ENCODE results near the gene EML4. TPM values are rescaled to one million over a fixed set of nuclear protein-coding genes. Genes with fewer than 3 reads are reported as not detected.
"Not testable (repeated sequence)": the region's sequence is repeated elsewhere in the genome, so short reads cannot be mapped to it uniquely, and the experiment has no call there.

EML4 gene
- total RNA-seq, 1 donor from 2014 or later: 50.8 TPM

- Mint-ChIP-seq H3K4me3 (ENCODE audit: unreplicated experiment) (no peak overlapping the region), H3K9me3 (ENCODE audit: unreplicated experiment) (no peaks in the 10 kb centered on the region), H3K4me1 (ENCODE audit: low read depth, unreplicated experiment) (no peaks in the 10 kb centered on the region), H3K27me3 (ENCODE audit: unreplicated experiment) (no peaks in the 10 kb centered on the region), H3K36me3 (ENCODE audit: unreplicated experiment) (no peaks in the 10 kb centered on the region), H3K27ac (ENCODE audit: unreplicated experiment) (no peak overlapping the region)
- TF ChIP-seq, protein P1, sequence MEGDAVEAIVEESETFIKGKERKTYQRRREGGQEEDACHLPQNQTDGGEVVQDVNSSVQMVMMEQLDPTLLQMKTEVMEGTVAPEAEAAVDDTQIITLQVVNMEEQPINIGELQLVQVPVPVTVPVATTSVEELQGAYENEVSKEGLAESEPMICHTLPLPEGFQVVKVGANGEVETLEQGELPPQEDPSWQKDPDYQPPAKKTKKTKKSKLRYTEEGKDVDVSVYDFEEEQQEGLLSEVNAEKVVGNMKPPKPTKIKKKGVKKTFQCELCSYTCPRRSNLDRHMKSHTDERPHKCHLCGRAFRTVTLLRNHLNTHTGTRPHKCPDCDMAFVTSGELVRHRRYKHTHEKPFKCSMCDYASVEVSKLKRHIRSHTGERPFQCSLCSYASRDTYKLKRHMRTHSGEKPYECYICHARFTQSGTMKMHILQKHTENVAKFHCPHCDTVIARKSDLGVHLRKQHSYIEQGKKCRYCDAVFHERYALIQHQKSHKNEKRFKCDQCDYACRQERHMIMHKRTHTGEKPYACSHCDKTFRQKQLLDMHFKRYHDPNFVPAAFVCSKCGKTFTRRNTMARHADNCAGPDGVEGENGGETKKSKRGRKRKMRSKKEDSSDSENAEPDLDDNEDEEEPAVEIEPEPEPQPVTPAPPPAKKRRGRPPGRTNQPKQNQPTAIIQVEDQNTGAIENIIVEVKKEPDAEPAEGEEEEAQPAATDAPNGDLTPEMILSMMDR (IDR thresholded peaks at IDR 0.05; ENCODE audit: partially characterized antibody, unreplicated experiment): no peak
- no peak for DNase-seq
Observed at GRCh38 chr2:42268528-42269151, 99.5 kb downstream of the EML4 start.

GRCh38 chr2:42270757-42271156, 101.6 kb downstream of the EML4 start:
- no peaks in the 10 kb centered on the region for H3K4me1 Mint-ChIP-seq (ENCODE audit: low read depth, unreplicated experiment)
- no peaks in the 10 kb centered on the region for H3K9me3 Mint-ChIP-seq (ENCODE audit: unreplicated experiment)
- no peaks in the 10 kb centered on the region for H3K27me3 Mint-ChIP-seq (ENCODE audit: unreplicated experiment)
- DNase-seq: no peak
- no peaks in the 10 kb centered on the region for H3K36me3 Mint-ChIP-seq (ENCODE audit: unreplicated experiment)
- no peak overlapping the region for H3K27ac Mint-ChIP-seq (ENCODE audit: unreplicated experiment)
- TF ChIP-seq, protein P1 (IDR thresholded peaks at IDR 0.05; ENCODE audit: partially characterized antibody, unreplicated experiment): no peak
- no peak overlapping the region for H3K4me3 Mint-ChIP-seq (ENCODE audit: unreplicated experiment)

DNA sequence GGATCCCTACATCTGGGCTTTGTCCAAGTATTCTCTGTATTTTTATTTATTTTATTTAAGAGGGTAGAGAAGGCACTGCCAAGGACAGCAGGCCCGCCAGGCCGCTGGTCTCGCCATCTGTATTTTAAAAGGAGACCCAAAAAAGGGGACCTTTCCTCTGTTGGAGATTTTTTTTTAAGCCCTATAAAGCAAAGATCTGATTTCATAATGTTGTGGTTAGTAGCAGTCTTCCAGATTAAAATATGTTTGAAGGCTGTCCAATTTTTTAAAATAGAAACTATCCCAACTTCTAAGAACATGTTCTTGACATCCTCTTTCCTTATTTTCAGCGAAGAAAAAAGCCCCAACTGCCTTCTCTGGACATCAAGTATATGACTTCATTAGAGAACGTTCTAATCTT, 102.1 kb downstream of the EML4 start:
- H3K27ac Mint-ChIP-seq (ENCODE audit: unreplicated experiment); H3K4me1 Mint-ChIP-seq (ENCODE audit: low read depth, unreplicated experiment); DNase-seq; H3K4me3 Mint-ChIP-seq (ENCODE audit: unreplicated experiment); H3K9me3 Mint-ChIP-seq (ENCODE audit: unreplicated experiment); H3K36me3 Mint-ChIP-seq (ENCODE audit: unreplicated experiment); H3K27me3 Mint-ChIP-seq (ENCODE audit: unreplicated experiment): not testable (repeated sequence)

DNA sequence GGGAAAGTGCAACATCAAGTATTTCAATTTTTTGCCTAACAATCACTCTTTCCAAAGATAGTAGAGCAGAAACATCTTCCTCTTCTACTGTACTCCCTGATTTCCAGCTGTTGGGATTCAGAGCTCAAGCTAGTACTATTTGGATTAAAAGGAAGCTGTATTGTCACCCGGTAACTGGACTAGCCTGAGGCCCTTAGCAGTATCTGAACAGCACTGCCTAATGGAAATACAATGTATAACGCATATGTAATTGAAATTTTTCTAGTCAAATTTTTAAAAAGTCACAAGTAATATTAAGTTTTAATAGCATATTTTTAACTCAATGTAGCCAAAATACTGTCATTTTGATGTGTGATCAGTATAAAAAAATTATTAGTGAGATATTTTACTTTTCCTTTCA, 105.7 kb downstream of the EML4 start:
- no peak for DNase-seq
- H3K4me3 Mint-ChIP-seq (ENCODE audit: unreplicated experiment): no peak overlapping the region

GRCh38 chr2:42281416-42282081, 112.4 kb downstream of the EML4 start:
- H3K27me3 Mint-ChIP-seq (ENCODE audit: unreplicated experiment): no peaks in the 10 kb centered on the region
- H3K4me3 Mint-ChIP-seq (ENCODE audit: unreplicated experiment): no peak overlapping the region
- no peaks in the 10 kb centered on the region for H3K4me1 Mint-ChIP-seq (ENCODE audit: low read depth, unreplicated experiment)
- no peak for DNase-seq
- H3K27ac Mint-ChIP-seq (ENCODE audit: unreplicated experiment): no peak overlapping the region
- H3K36me3 Mint-ChIP-seq (ENCODE audit: unreplicated experiment): no peaks in the 10 kb centered on the region
- H3K9me3 Mint-ChIP-seq (ENCODE audit: unreplicated experiment): no peaks in the 10 kb centered on the region
- TF ChIP-seq, protein P1 (IDR thresholded peaks at IDR 0.05; ENCODE audit: partially characterized antibody, unreplicated experiment): no peak

More for the DNA sequence above, 105.7 kb downstream of the EML4 start:
- no peaks in the 10 kb centered on the region for H3K27me3 Mint-ChIP-seq (ENCODE audit: unreplicated experiment)
- no peaks in the 10 kb centered on the region for H3K4me1 Mint-ChIP-seq (ENCODE audit: low read depth, unreplicated experiment)
- TF ChIP-seq, protein P1 (IDR thresholded peaks at IDR 0.05; ENCODE audit: partially characterized antibody, unreplicated experiment): no peak
- H3K9me3 Mint-ChIP-seq (ENCODE audit: unreplicated experiment): no peaks in the 10 kb centered on the region
- H3K27ac Mint-ChIP-seq (ENCODE audit: unreplicated experiment): no peak overlapping the region
- no peaks in the 10 kb centered on the region for H3K36me3 Mint-ChIP-seq (ENCODE audit: unreplicated experiment)
